VCaP (cell line): ENCODE measurements around the gene MEF2D.

ENCODE experiments used
- H3K27ac ChIP-seq: fragments of 450-650 bp; 2 replicates; pipeline ENCODE4 v1.5.1; 2017
- CTCF ChIP-seq: fragments of 450-650 bp; conservative IDR thresholded peaks from 2 replicates; pipeline ENCODE4 v1.5.1; 2017; ENCODE audit warnings: mild to moderate bottlenecking, moderate library complexity

Gene MEF2D

GRCh38 chr1:156431769-156432668 lies 68.6 kb downstream of the MEF2D start:
- no peak for TF ChIP-seq CTCF
- no peak overlapping the region for H3K27ac ChIP-seq

GRCh38 chr1:156431366-156431765 lies 69.2 kb downstream of the MEF2D start:
- no peak overlapping the region for H3K27ac ChIP-seq
- no peak for TF ChIP-seq CTCF

GRCh38 chr1:156430866-156431265 lies 69.7 kb downstream of the MEF2D start:
- H3K27ac ChIP-seq, result no peak overlapping the region
- no peak for TF ChIP-seq CTCF

GRCh38 chr1:156430303-156430702 lies 70.3 kb downstream of the MEF2D start:
- TF ChIP-seq CTCF, result no peak
- no peak overlapping the region for H3K27ac ChIP-seq

GRCh38 chr1:156429313-156430060 lies 71.1 kb downstream of the MEF2D start:
- TF ChIP-seq CTCF, result no peak
- no peak overlapping the region for H3K27ac ChIP-seq

GRCh38 chr1:156428746-156429288 lies 71.8 kb downstream of the MEF2D start:
- no peak overlapping the region for H3K27ac ChIP-seq

More at GRCh38 chr1:156428746-156429288, 71.8 kb downstream of the MEF2D start:
- TF ChIP-seq CTCF, result no peak
